GM18508 (cell line): ENCODE results near the gene ALG14.

Experiments
- ATAC-seq: cut with Tn5 transposase; IDR thresholded peaks from one replicate; pipeline ENCODE4 v1.9.1; 2021; ENCODE audit warnings: moderate number of reproducible peaks; ENCODE audit not compliant: insufficient read depth, unreplicated experiment

ALG14 gene

DNA sequence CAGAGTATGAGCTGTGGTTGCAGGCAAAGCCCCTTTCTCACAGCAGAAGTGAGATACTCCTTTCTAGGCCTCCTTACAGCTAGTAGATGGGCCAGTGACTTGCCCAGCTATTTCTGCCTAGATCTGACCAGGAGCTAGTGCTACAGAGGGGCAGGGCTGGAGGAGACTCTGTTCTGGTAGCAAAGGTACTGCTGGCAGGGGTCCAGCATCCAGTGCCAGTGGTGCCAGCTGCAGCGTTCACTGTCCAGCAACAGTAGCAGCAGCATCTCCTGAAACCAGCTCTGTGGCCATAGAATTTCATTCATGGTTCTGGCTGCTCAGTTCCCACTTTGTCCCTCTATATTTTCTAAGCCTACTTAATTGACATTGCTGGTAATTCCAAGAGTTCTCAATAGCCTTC lies 83.4 kb downstream of the ALG14 start:
- ATAC-seq: no peak

DNA sequence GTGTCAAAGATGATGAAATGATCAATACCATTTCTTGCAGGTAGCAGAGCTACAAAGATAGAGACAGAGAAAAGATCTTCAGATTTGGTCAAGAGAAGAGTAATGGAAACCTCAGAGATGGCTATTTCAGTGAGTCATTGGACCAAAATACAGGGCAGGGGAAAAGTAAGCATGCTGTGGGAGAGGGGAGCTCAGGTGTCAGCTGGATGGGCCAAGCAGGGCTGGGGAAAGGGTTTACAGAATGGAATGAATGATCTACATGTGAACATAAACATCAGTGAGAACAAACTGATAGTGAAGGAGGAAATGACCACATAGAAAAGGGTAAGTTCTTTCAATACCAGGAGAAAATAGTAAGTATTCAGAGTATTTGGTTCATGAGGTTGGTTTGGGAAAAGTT lies 84.4 kb downstream of the ALG14 start:
- no peak for ATAC-seq

DNA sequence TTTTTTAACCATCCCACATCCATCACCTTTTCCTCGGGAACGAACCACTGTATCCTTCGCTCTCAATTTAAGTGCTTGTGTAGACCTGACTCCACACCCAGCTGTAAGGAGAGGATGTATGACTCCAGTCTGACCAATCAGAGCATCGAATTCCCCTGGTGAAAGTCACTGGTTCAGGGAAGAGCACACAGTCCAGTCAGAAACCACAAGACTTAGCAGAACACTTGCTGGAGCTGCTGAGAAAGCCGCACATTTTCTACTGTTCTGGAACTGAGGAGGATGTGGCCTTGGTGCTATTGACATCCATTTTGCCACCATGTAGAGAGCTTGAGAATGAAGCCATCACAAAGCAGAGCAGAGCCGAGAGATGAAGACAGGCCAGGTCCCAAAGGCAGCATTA lies 86.0 kb downstream of the ALG14 start:
- ATAC-seq: no peak

DNA sequence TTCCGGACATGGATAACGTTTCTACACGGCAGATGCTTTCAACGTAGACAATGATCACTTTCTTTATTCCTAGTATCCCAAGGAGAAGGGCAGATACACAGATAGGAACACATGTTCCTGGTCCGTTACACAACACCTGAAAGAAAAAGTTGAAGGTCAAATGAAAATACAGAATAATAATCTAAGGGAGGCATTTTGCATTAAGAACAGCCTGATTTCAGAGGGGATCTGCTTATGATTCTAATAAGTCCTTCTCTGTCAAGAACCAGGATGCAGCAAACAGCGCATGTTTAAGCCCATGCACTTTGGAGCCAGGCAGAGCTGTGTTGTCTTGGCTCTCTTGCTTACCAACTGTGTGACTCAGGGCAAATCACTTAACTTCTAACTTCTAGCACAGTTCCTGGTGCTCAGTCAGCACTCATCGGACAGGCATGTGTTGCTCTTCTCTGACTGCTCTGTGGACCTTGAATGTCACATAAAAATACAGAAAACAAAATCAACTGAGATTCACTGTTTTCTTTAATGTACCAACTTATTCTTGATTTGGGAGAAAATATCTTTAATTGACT lies 89.5 kb downstream of the ALG14 start:
- no peak for ATAC-seq

DNA sequence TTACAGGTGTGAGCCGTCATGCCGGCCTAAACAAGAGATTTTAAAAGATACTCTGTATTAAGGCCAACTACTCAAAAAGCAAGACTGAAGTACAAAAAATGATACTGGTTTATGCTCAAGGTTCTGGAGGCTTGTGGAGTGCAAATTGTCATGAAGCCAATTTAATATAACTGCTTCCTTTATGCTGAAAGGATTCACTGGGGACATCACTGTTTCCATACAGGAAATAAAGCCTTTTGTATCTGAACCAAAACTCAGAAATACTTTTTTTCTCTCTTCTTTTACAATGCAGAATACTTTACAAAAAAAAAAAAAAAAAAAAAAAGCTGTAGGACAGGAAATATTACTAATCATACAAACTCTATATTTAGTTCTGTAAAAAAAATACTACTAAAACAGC lies 90.4 kb downstream of the ALG14 start:
- ATAC-seq: no peak

DNA sequence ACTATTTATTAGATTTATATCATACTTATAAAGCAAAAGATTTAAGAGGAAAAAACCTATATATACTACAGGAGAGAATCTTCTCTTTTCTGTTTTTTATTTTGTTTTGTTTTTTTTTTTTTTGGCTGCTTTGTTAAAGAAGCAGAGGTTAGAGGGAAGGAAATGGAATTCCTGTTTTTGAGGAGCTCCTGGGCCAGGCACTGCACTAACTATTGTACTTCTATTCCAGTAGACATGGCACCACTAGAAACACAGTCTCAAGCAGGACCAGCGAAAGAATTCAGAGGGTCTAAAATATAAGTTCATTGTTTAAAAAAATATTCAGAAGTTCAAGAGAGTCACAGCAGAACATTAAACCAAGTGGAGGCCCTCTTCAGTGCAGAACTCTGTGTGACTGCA lies 91.2 kb downstream of the ALG14 start:
- no peak for ATAC-seq

DNA sequence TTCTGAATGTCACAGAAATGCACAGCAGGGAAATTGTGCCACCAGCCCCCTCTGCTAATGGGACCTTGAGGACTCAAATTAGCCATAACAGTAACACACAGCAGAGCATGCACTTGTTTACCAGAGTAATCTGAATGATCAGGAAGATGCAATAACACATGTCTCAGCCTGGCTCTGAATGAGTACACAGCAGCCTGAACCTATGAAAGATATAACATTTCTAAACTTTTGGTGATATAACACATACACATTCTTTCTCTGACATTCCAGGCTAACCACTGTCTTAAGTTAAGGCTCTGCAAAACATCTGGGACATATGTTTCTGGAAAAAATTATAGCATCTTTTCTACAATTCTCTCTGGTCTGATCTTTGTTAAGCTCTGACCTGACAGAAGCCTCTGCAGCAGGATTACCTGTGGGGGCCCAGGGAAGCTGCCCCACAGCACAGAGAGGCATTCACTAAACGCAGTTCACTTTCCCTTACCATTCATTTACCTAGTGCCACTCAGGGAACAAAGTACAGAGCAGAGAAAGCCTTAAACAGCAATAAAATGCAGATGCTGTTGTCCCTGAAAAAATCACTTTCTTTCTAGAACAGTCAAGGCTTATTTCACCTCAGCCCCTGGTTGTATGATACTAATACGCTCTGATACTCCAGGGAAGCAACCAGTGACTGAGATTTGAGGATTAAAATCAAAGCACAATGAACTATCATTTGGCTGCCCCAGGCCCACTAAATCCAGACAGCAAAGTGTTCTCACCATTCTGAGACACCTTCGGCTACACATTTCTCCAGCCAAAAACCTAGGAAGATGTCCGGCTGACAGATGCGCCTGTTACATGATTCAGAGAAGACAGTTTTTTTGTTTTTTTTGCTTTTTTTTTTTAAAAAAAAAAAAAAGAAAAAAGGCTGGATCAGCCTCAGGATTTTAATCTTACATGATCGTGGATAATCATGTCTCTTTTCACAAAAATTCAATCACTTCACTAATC lies 91.9 kb downstream of the ALG14 start:
- no peak for ATAC-seq

DNA sequence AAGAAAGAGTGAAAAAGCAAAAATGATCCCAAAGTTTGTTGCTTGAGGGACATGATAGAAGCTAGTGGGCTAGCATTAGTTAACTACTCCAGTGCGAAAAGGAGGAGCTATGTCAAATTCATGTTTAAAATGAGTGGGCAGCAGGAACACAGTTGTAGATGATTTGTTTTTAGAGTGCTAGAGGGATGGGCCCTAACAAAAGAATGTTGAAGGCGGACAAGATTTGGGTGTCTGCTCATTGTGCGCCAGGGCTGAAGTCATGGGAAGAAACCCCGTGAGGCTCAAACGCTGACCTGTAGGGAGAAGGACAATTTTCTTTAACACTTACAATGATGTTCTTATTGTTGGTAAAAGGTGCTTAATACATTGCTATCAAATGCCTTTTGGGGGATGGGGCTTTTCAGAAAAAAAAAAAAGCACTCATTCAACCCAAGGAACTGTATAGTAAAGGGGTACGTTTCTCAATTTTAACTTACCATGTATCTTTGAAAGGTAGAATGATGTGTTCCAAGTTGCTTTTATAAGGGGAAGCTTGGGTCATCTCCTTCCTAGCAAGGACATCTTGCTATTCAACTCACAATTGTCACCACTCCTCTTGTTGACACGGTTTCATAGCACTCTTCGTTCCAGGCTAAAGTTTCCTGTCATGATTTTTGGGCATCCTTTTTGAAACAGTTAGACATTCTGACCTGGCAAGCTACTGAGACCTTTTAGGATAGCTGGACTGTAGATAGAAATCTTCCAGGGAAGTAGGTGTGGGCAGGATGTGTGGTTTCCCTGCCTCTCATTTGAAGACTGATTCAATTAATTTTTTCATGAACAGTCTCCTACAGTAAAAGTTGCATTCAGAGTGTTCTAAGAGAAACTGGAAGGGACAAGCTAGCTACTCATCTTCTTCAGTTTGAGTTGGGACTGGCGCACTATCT lies 92.8 kb downstream of the ALG14 start:
- ATAC-seq: no peak

DNA sequence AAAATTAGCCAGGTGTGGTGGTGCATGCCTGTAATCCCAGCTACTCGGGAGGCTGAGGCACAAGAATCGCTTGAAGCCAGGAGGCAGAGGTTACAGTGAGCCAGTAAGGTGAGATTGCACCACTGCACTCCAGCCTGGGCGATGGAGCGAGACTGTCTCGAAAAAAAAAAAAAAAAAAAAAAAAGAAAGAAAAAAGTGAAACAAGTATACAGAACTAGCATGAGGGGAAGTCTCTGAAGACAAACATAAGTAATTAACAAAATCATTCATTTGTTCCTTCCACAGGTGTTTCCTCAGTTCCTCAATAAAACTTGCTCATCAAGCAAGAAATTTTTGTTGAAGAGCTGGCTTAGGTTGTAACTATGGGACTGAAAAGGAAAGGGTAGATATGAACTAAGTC lies 93.6 kb downstream of the ALG14 start:
- no peak for ATAC-seq

DNA sequence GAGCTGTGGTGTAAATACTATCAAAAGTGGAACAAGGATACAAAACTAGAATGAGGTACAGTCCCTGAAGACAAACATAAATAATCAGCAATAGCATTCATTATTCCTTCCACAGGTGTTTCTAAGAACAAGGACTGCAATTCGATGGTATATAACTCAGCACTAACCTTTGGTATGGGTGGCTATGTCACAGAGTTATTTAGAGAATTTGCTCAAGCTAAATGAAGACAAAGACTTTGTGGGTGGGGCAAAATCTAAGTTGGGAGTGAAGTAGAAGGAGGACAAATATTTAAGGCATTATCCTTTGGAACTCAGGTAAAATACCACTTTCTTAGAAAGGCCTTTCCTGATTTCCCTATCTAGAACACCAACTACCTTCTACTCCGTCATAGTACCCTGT lies 94.3 kb downstream of the ALG14 start:
- no peak for ATAC-seq

DNA sequence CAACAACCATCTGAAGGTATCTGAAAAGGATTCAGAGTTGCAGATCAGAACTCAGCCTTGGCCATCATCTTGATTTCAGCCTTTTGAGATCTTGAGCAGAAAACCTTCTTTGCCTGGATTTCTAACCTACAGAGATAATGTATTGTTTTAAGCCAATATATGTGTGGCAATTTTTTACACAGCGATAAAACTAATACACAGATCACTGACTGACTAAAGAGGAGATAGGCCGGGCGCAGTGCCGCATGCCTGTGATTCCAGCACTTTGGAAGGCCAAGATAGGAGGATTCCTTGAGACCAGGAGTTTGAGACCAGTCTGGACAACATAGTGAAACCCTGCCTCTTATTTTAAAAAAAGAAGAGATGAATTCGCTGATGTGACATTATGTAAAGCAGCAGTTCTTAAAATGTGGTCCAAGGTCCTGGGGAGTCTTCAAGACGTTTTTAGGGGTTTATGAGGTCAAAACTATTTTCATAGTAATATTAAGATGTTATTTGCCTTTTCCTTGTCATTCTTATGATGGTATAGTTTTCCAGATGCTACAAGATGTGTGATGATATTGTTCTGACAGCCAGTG lies 95.7 kb downstream of the ALG14 start:
- no peak for ATAC-seq

DNA sequence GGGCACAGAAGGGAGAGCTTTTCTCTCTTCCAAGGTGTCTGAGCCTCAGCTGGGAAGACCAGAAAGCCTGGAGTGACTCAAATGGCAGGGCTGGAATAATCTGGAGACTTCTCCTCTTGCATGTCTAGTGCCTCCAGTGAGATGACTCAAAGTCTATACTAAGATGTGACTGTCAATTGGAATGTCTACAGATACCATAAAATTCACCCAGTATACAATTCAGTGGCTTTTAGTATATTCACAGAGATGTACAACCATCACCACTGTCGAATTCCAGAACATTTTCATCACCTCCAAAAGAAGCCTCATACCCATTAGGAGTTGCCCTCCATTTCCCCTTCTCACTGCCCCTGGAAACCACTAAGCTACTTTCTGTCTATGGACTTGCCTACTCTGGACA lies 97.9 kb downstream of the ALG14 start:
- no peak for ATAC-seq

DNA sequence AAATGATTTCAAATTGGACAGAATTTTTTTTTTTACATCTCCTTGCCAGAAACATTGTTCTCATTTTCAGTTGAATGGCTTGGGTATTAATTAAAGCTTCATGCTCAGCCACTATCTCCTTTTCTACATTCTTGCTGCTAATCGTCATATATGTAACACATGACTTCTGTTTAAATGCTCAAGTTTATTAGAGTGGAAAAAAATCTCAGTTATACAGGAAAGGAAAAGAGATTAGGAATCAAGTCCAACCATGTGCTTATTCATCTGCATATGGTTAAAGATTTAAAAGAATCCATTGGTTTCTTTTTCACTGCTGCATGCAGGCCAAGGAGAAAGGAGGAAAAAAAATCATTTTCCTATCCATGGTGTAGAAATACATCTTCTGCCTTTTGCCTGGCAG lies 98.5 kb downstream of the ALG14 start:
- ATAC-seq: no peak

DNA sequence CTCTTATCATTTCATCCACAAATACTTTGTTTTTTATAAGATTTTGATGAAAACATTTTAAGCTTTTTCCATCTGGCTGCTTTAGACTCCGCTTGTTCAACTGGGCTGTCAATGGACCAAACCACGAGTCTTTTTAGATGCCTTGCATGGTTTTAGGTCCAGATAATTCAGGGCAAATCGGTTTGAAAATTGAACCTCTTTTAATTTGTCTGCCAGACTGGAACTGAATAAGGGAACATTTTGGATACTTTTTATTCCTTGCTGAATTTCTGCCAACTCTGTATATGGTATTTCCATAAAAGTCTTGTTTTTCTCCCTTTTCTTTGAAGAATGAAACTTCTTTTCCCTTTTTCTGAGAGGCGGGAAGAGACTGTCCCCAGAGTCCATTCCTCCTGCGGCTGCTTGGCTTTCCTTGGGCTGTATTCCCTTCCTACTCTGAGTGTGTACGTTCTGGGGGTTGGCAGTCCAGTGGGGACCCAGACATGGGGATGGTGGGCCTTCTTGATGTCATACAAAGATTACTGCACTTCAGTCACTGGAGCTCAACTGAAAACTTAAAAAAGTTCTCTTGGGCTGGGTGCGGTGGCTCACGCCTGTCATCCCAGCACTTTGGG lies 99.3 kb downstream of the ALG14 start:
- no peak for ATAC-seq

DNA sequence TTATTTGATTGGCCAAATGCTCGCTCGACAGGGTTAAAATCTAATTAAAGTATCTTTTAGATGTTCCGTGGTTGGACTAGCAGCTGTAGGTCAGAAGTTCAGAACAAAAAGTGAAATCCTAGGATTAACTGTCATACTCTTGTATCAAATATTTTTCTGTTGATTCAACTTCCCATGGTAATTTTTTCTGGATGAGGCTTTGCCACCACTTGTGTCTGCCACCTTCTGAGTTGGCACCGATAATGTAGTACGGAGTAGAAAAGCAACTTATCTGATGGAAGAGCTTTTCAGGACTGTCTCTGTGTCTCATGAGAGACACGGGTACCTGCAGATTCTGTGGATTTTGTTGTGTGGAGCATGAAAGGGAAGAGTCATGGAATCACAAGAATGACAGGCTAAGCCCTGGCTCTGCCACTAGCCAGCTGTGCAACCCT lies 101.2 kb downstream of the ALG14 start:
- ATAC-seq: no peak

DNA sequence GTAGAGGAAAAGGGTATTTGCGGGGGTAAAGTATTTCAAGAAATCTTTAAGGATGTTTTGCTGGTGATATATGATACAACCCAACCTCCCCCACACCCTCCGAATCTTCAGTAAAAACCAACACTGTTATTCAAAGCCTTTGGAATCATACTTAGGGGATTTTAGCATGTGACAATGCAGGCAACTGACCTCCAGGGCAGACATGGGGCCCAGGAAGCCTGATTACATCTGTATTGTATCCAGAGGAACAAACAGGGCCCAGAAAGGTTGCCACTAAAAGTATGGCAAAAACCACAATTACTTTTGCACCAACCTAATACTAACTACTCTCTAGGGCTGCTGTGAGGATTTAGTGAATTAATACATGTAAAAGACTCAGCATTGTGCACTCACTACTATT lies 102.0 kb downstream of the ALG14 start:
- ATAC-seq: no peak

DNA sequence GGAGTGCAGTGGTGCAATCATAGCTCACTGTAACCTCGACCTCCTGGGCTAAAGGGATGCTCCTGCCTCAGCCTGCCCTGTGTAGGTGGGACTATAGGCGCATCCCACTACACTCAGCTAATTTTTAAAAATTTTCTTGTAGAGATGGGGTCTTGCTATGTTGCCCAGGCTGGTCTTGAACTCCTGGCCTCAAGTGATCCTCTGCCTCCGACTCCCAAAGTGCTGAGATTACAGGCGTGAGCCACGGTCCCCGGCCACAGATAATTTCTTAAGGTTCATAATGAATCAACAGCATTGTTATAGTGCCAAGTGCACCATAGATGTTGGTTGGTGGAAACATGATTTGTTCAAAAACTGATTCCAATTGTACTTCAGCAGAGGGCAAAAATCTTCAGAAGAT lies 103.6 kb downstream of the ALG14 start:
- ATAC-seq: no peak

DNA sequence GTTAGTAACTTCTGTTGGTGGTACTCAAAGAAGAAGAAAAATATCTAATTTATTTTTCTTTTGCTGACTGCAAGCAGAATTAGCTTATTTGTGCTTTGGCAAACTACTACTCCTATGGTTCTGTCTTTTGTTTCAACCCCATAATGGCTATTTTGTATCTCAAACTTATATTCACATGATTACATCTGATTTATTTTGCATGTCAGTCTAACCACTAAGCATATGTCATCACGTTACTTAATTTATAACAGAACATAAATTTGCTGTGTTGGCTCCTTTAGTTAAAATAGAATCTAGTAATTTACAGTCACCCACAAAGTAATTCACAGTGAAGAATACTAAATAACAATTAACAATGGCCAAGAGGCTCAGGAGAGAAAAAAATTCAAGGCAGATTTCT lies 106.7 kb downstream of the ALG14 start:
- ATAC-seq: no peak

DNA sequence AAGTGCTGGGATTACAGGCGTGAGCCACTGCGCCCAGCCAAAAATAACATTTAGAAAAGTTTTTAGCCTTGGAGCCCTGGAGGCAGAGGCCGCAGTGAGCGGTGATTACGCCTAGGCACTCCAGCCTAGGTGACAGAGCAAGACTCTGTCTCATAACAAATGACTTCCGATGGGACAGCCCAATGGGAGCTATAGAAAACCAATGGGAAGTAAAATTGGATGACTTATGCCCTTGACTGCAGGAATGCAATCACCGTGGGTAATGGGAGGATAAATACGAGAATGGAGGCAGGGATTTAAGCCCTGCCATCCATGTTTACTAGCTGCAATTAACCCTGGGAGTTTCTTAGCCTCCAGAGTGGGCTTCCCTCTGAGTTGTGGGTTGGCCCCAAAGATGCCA lies 108.9 kb downstream of the ALG14 start:
- ATAC-seq: no peak
